Measurements from ENCODE around the gene TMEM179B.

GRCh38 chr11:62810748-62811147 lies 23.5 kb downstream of the TMEM179B start:
- no peak for TF ChIP-seq CTCF (IDR thresholded peaks at IDR 0.05)
- no peak for TF ChIP-seq POLR2A (IDR thresholded peaks at IDR 0.05)

Measured in lower leg skin (tissue), 3 donors.